IMR-90 (cell line): ENCODE results near the gene SMCHD1. TPM values are rescaled to one million over a fixed set of nuclear protein-coding genes. Genes with fewer than 3 reads are reported as not detected.

Source experiments
- ATAC-seq: fragments of 200-7000 bp; cut with Tn5 transposase; 2 replicates; pipeline ENCODE4 v1.9.1; 2020; ENCODE audit warnings: low read depth, mild to moderate bottlenecking, moderate library complexity
- BruUV-seq: library from RNA; stranded (reverse); fragments of 400-500 nt; replicated peaks from 2 replicates; lab custom pipeline; 2021; lab: Mats Ljungman, UMichigan
- CTCF ChIA-PET: fragments of 300-600 bp; formaldehyde crosslinking; extraction: SDS; loops from one replicate; lab custom pipeline; 2021; ENCODE audit warnings: antibody characterized with exemption; lab: Yijun Ruan, JAX
- POLR2A ChIA-PET: fragments of 300-600 bp; sonication (Branson Sonifier 250); formaldehyde crosslinking; loops from one replicate; lab custom pipeline; 2022; ENCODE audit warnings: antibody characterized with exemption; ENCODE audit not compliant: unreplicated experiment; lab: Charles Lee
- DNase-seq: peaks from one replicate; pipeline ENCODE4 v3.0.0; 2013
- H2AFZ ChIP-seq: replicated peaks from 2 replicates; pipeline ENCODE3; 2013; ENCODE audit warnings: low read length, mild to moderate bottlenecking; ENCODE audit not compliant: poor library complexity
- H2AK5ac ChIP-seq: 2 replicates; pipeline ENCODE4 v1.6.1; 2013; ENCODE audit warnings: low read depth, low read length, inconsistent platforms
- H2AK9ac ChIP-seq: replicated peaks from 2 replicates; pipeline ENCODE3; 2013; ENCODE audit warnings: mild to moderate bottlenecking, low read depth, low read length, moderate library complexity; ENCODE audit not compliant: poor library complexity
- H2BK120ac ChIP-seq: 2 replicates; pipeline ENCODE4 v1.6.1; 2013; ENCODE audit warnings: low read depth, low read length, inconsistent platforms
- H2BK15ac ChIP-seq: 3 replicates; pipeline ENCODE4 v1.6.1; 2013; ENCODE audit warnings: low read depth, low read length, inconsistent platforms
- H2BK20ac ChIP-seq: 2 replicates; pipeline ENCODE4 v1.6.1; 2013; ENCODE audit warnings: low read depth, mild to moderate bottlenecking, inconsistent platforms, low read length, moderate library complexity
- H2BK5ac ChIP-seq: 2 replicates; pipeline ENCODE4 v1.6.1; 2013; ENCODE audit warnings: mild to moderate bottlenecking, low read depth, low read length, inconsistent platforms; ENCODE audit not compliant: poor library complexity, severe bottlenecking
- H3K14ac ChIP-seq: replicated peaks from 2 replicates; pipeline ENCODE4 v1.6.1; 2013; ENCODE audit warnings: low read depth, low read length, inconsistent platforms
- H3K18ac ChIP-seq: 2 replicates; pipeline ENCODE4 v1.6.1; 2013; ENCODE audit warnings: low read depth, low read length, control low read depth
- H3K23ac ChIP-seq: 2 replicates; pipeline ENCODE4 v1.6.1; 2013; ENCODE audit warnings: low read depth, low read length, inconsistent platforms
- H3K27ac ChIP-seq: 2 replicates; pipeline ENCODE4 v1.5.1; 2013; ENCODE audit warnings: mild to moderate bottlenecking, control low read depth, low read length; ENCODE audit not compliant: insufficient read depth
- H3K27me3 ChIP-seq: 2 replicates; pipeline ENCODE4 v1.6.1; 2013; ENCODE audit warnings: low read length; ENCODE audit not compliant: control insufficient read depth, insufficient read depth
- H3K36me3 ChIP-seq: 2 replicates; pipeline ENCODE4 v1.6.1; 2013; ENCODE audit warnings: low read length, mixed read lengths; ENCODE audit not compliant: control insufficient read depth, insufficient read depth
- H3K4ac ChIP-seq: 2 replicates; pipeline ENCODE4 v1.6.1; 2013; ENCODE audit warnings: low read depth, low read length, inconsistent platforms
- H3K4me1 ChIP-seq: 2 replicates; pipeline ENCODE4 v1.6.1; 2013; ENCODE audit warnings: low read length, mixed read lengths; ENCODE audit not compliant: control insufficient read depth, insufficient read depth
- H3K4me2 ChIP-seq: 2 replicates; pipeline ENCODE4 v1.6.1; 2013; ENCODE audit warnings: low read depth, mild to moderate bottlenecking, control low read depth, low read length, moderate library complexity
- H3K4me3 ChIP-seq: 2 replicates; pipeline ENCODE4 v1.5.1; 2013; ENCODE audit warnings: low read depth, mild to moderate bottlenecking, control low read depth, low read length, moderate library complexity; ENCODE audit not compliant: insufficient read depth
- H3K56ac ChIP-seq: 2 replicates; pipeline ENCODE4 v1.6.1; 2013; ENCODE audit warnings: low read length, inconsistent platforms; ENCODE audit not compliant: insufficient read depth; ENCODE audit errors: extremely low read depth
- H3K79me1 ChIP-seq, 2 experiments: 2 replicates each; pipeline ENCODE4 v1.6.1; 2013; ENCODE audit warnings: low read length in 2 of 2, inconsistent platforms in 1 of 2, low read depth in 1 of 2
- H3K9ac ChIP-seq: 2 replicates; pipeline ENCODE4 v1.6.1; 2013; ENCODE audit warnings: low read depth, low read length, control low read depth
- H3K9me1 ChIP-seq: 2 replicates; pipeline ENCODE4 v1.6.1; 2013; ENCODE audit warnings: low read length, inconsistent platforms; ENCODE audit not compliant: insufficient read depth
- H3K9me3 ChIP-seq: 2 replicates; pipeline ENCODE4 v1.6.1; 2013; ENCODE audit warnings: low read length; ENCODE audit not compliant: control insufficient read depth, insufficient read depth
- H4K20me1 ChIP-seq: 2 replicates; pipeline ENCODE4 v1.6.1; 2013; ENCODE audit warnings: low read length, inconsistent platforms; ENCODE audit not compliant: insufficient read depth
- H4K5ac ChIP-seq: 2 replicates; pipeline ENCODE4 v1.6.1; 2013; ENCODE audit warnings: mild to moderate bottlenecking, low read depth, low read length, control low read depth
- H4K8ac ChIP-seq, 2 experiments: 2 replicates each; pipeline ENCODE4 v1.6.1; 2013; ENCODE audit warnings: low read depth in 2 of 2, low read length in 2 of 2, control low read depth in 1 of 2, inconsistent platforms in 1 of 2
- H4K91ac ChIP-seq: 2 replicates; pipeline ENCODE4 v1.6.1; 2013; ENCODE audit warnings: low read depth, low read length, inconsistent platforms; ENCODE audit not compliant: insufficient read depth
- CTCF ChIP-seq: conservative IDR thresholded peaks from 2 replicates; pipeline ENCODE4 v1.5.1; 2012; ENCODE audit warnings: mild to moderate bottlenecking, low read depth, low read length, improper control_type of control experiment
- FOS ChIP-seq: fragments of 150-350 bp; IDR thresholded peaks from 2 replicates; pipeline ENCODE4 v1.6.1; 2016; ENCODE audit warnings: low read depth, low read length
- MAFK ChIP-seq: IDR thresholded peaks from 2 replicates; pipeline ENCODE4 v1.6.1; 2012; ENCODE audit warnings: low read depth, low read length, improper control_type of control experiment
- MAZ ChIP-seq: IDR thresholded peaks from 2 replicates; pipeline ENCODE4 v1.6.1; 2012; ENCODE audit warnings: low read depth, mild to moderate bottlenecking, low read length, improper control_type of control experiment, moderate library complexity, borderline replicate concordance
- POLR2A ChIP-seq: IDR thresholded peaks from 2 replicates; pipeline ENCODE4 v1.6.1; 2012; ENCODE audit warnings: mild to moderate bottlenecking, low read depth, low read length
- RAD21 ChIP-seq: IDR thresholded peaks from 2 replicates; pipeline ENCODE4 v1.6.1; 2012; ENCODE audit warnings: low read length, improper control_type of control experiment
- SMC3 ChIP-seq: fragments of 150-350 bp; IDR thresholded peaks from 2 replicates; pipeline ENCODE4 v1.6.1; 2016; ENCODE audit warnings: low read depth, mild to moderate bottlenecking, antibody characterized with exemption, low read length, moderate library complexity
- USF2 ChIP-seq: fragments of 150-350 bp; IDR thresholded peaks from 2 replicates; pipeline ENCODE4 v1.6.1; 2017; ENCODE audit warnings: mild to moderate bottlenecking, antibody characterized with exemption, low read length, low read depth
- WGBS, 2 experiments: methylation state at CpG; one replicate each; pipeline versions ENCODE4 v1.1.5 to v1.1.7; 2013; ENCODE audit warnings: missing lambda C conversion rate in 2 of 2; ENCODE audit not compliant: insufficient read length in 1 of 2; ENCODE audit errors: extremely low coverage in 2 of 2; 5-methylcytosine and 5-hydroxymethylcytosine counted together
- dilution Hi-C: fragments of 300-500 bp; cut with HindIII; formaldehyde crosslinking; loops from one replicate; pipeline ENCODE4 v1.14.3; 2018; ENCODE audit warnings: low sequenced_read_pairs; ENCODE audit not compliant: unreplicated experiment
- in situ Hi-C: fragments of 300-500 bp; cut with MboI; formaldehyde crosslinking; loops from 3 replicates; pipeline ENCODE4 v1.14.3; 2019; ENCODE audit warnings: low sequenced_read_pairs, inconsistent platforms, mixed read lengths
- intact Hi-C: fragments of 100-400 bp; cut with micrococcal nuclease; formaldehyde crosslinking; loops from 2 replicates; pipeline ENCODE4 v1.10.0; 2022
- polyA plus RNA-seq, 3 experiments: library from polyadenylated mRNA; depleted of rRNA; stranded (reverse); fragments of >200 nt; gene quantifications; 2 replicates each; pipeline ENCODE4 v1.2.3, GENCODE V29; 2012; ENCODE audit warnings: low replicate concordance in 1 of 3
- total RNA-seq: library from RNA; depleted of rRNA; stranded (reverse); fragments of >200 nt; gene quantifications from 2 replicates; pipeline ENCODE4 v1.2.3, GENCODE V29; 2012

SMCHD1 gene
- total and polyA plus RNA-seq, 2 of the 4 experiments (the other 2 are of a cell fraction) = 14.8 to 47.3 TPM

GRCh38 chr18:2715990-2716389 lies 60.5 kb downstream of the SMCHD1 start:
- no peak overlapping the region for H2BK120ac ChIP-seq
- no peak overlapping the region for H2BK5ac ChIP-seq
- DNase-seq (peak; percentile 68), ATAC-seq (peak; percentile 90)
- no peak overlapping the region for H3K56ac ChIP-seq
- H3K4me1 ChIP-seq = peaks cover 6% of the 10 kb centered on the region
- H3K27me3 ChIP-seq = no peaks in the 10 kb centered on the region
- no peak overlapping the region for H3K27ac ChIP-seq
- H4K8ac ChIP-seq = no peak overlapping the region
- H2AK9ac ChIP-seq = no peak overlapping the region
- no peak overlapping the region for H3K23ac ChIP-seq
- TF ChIP-seq RAD21 (no peak), MAFK (no peak), POLR2A (no peak), SMC3 (no peak), FOS (no peak), USF2 (no peak), CTCF (no peak), MAZ (no peak)
- H2AK5ac ChIP-seq = no peak overlapping the region
- no peak overlapping the region for H2BK20ac ChIP-seq
- no peak overlapping the region for H4K91ac ChIP-seq
- no peak overlapping the region for H3K4me3 ChIP-seq
- 60% methylated on average over 1 of the region's 3 CpGs; no CpG with 5 or more reads in 1 of the 2 experiments for WGBS, 2 experiments
- in situ Hi-C loops (no loop called here), intact Hi-C loops (no loop called here), dilution Hi-C loops (no loop called here)
- no peak overlapping the region for H2BK15ac ChIP-seq
- no peak overlapping the region for H4K5ac ChIP-seq
- no TSS peak for BruUV-seq
- peaks cover 20% of the 10 kb centered on the region for H4K20me1 ChIP-seq
- no peak overlapping the region for H3K4ac ChIP-seq
- H3K9me3 ChIP-seq = no peaks in the 10 kb centered on the region
- H3K9me1 ChIP-seq = peaks cover 21% of the 10 kb centered on the region
- ChIA-PET POLR2A (no interaction called here), CTCF (no interaction called here)
- no peak overlapping the region for H3K9ac ChIP-seq
- H3K36me3 ChIP-seq = peaks cover 37% of the 10 kb centered on the region
- H2AFZ ChIP-seq = no peak overlapping the region
- H3K4me2 ChIP-seq = no peak overlapping the region
- H3K79me1 ChIP-seq = peaks cover 37 to 47% of the 10 kb centered on the region in 2 experiments
- H3K14ac ChIP-seq = peak overlapping the region; percentile 35; the same call in 1 of the 2 replicates
- H3K18ac ChIP-seq = no peak overlapping the region
